Thoracic aorta (tissue), 2 donors: ENCODE results near the gene MLST8. TPM values are rescaled to one million over a fixed set of nuclear protein-coding genes. Genes with fewer than 3 reads are reported as not detected.

Experiments
- ATAC-seq: fragments of 150-250 bp; one replicate; pipeline ENCODE4 v1.8.0; 2017; ENCODE audit warnings: low read depth; ENCODE audit not compliant: insufficient number of reproducible peaks, low FRiP score
- DNase-seq: peaks from one replicate; pipeline ENCODE4 v3.0.0-alpha.2; 2020; ENCODE audit warnings: low spot score
- H3K27ac ChIP-seq, 2 donors: fragments of 200-600 bp; sonication (generic); 1 replicate in 1 of 2; 2 replicates in 1 of 2; pipeline ENCODE4 v1.5.1; 2016; ENCODE audit warnings: mild to moderate bottlenecking in 2 of 2, moderate library complexity in 2 of 2
- H3K27me3 ChIP-seq: fragments of 200-600 bp; sonication (generic); replicated peaks from 2 replicates; pipeline ENCODE4 v1.6.0; 2016; ENCODE audit warnings: mild to moderate bottlenecking; ENCODE audit not compliant: insufficient read depth
- H3K36me3 ChIP-seq: fragments of 200-600 bp; sonication (generic); one replicate; pipeline ENCODE4 v1.5.1; 2016
- H3K4me1 ChIP-seq, 2 donors: fragments of 200-600 bp; sonication (generic); 1 replicate in 1 of 2; 2 replicates in 1 of 2; pipeline versions ENCODE4 v1.5.1 to v1.6.0; 2016; ENCODE audit warnings: low read depth in 2 of 2, mild to moderate bottlenecking in 1 of 2; ENCODE audit not compliant: control insufficient read depth in 1 of 2
- H3K4me3 ChIP-seq: fragments of 200-600 bp; sonication (generic); 2 replicates; pipeline ENCODE4 v1.5.1; 2016; ENCODE audit warnings: mild to moderate bottlenecking
- H3K9me3 ChIP-seq: fragments of 200-600 bp; sonication (generic); 2 replicates; pipeline ENCODE4 v1.5.1; 2016
- CTCF ChIP-seq: fragments of 200-600 bp; sonication (generic); IDR thresholded peaks from one replicate; pipeline ENCODE4 v1.5.1; 2019; ENCODE audit warnings: antibody characterized with exemption
- total RNA-seq, 2 donors: library from RNA; depleted of rRNA; stranded (reverse); fragments of >200 nt; gene quantifications; one replicate each; pipeline versions ENCODE4 v1.1.0 to v1.2.3, GENCODE V29; 2016

MLST8 gene
- total RNA-seq, 2 donors from 2014 or later = 13.7 to 47.7 TPM

- no peak for ATAC-seq
- no peaks in the 10 kb centered on the region for H3K27me3 ChIP-seq
- no peaks in the 10 kb centered on the region for H3K36me3 ChIP-seq
- DNase-seq = no peak
- TF ChIP-seq CTCF = no peak
- peak overlapping the region in 1 of 2 donors; percentile 56 for H3K27ac ChIP-seq
- no peak overlapping the region for H3K4me3 ChIP-seq
- no peaks in the 10 kb centered on the region for H3K9me3 ChIP-seq
- H3K4me1 ChIP-seq = peaks cover 28 to 64% of the 10 kb centered on the region in 2 donors
These were observed 47.0 kb upstream of the MLST8 start for GRCh38 chr16:2158262-2158638.

DNA sequence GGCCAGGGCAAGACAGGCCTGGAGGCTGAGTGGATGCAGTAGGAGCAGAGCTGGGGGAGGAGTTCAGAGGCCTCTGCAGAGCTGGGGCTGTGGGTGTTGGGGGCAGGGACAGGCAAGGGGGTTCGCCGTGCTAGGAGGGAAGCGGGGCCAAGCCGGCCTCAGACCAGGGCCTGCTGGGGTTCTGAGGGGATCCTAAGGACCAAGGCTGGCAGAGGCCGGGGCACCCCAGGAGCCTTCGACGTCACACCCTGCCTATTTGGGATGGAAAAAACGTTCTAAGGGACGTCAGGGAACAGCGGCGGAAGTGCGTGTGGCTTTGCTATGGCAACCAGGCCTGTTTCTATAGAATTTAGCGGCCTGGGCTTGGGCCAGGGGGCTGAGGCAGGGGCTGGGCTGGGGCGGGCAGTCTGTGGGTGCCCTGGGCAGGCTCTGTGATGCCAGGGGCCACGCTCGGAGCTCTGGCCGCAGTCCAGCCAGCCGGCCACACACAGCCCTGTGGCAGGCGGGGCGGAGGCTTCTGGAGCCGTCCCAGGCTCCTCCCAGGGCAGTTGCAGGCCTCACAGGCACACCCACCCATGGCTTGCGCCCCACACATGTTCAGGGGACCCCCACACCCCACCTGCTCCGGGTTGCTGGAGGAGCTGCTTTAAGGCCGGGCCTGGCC, 45.9 kb upstream of the MLST8 start:
- no peak for ATAC-seq
- Histone ChIP-seq H3K27me3 (no peaks in the 10 kb centered on the region), H3K27ac (peak overlapping the region; percentile 23 to 56), H3K36me3 (no peaks in the 10 kb centered on the region), H3K9me3 (no peaks in the 10 kb centered on the region), H3K4me1 (peaks cover 17 to 54% of the 10 kb centered on the region in 2 donors), H3K4me3 (peak overlapping the region; percentile 60)
- TF ChIP-seq CTCF = no peak
- no peak for DNase-seq

DNA sequence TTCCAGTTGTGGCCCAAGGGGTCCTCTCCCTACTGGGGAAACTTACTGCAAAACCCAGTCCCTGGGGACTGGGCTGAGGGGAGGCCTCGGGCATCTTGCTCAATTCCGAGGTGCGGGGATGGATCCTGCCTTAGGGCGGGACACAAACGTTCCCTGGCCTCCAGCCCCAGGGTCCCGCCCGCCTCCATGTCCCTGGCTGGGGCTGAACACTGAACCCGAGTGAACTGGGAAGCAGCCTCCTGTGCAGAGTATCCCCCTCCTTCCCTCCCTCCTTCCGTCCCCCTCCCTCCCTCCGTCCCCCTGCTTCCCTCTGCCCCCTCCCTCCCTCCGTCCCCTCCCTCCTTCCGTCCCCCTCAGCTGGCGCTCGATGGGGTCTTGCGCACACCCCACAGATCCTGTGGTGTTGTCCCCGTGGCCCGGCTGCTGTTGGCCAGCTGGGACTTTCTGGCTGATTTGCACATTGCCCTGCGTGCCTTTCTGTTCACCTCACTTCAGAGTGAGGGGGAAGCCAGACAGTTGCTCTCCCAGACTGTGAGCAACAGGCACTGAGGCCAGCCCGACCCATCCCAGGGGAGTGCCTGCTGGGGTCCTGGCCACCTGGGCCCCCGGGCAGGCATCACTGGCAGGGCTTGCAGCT, 44.2 kb upstream of the MLST8 start:
- TF ChIP-seq CTCF = no peak
- ATAC-seq (no peak), DNase-seq (no peak)
- Histone ChIP-seq H3K4me3 (no peak overlapping the region), H3K36me3 (no peaks in the 10 kb centered on the region), H3K4me1 (peaks cover 16 to 48% of the 10 kb centered on the region in 2 donors), H3K27ac (peak overlapping the region in 1 of 2 donors; percentile 44), H3K9me3 (no peaks in the 10 kb centered on the region), H3K27me3 (no peaks in the 10 kb centered on the region)

DNA sequence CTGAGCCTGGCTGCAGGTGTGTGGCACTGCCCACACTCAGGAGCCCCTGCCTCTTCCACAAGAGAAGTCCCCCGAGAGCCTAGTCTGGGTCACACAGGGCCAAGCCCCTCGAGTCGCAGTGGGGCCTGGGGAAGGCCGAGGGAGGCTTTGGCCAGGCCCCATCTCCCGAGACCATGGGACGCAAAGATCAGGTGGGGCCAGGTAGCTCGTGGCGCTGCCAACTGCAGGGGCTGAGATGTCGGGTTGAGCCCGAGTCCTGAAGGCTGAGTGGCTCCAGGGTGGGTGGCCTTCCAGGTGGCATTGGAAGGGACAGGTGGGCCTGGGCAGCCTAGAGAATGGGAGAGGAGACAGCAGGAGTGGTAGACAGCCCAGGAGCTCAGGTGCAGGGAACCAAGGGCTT, 43.3 kb upstream of the MLST8 start:
- TF ChIP-seq CTCF = no peak
- no peak for DNase-seq
- no peak overlapping the region for H3K4me3 ChIP-seq
- peak overlapping the region in 1 of 2 donors; percentile 12 for H3K27ac ChIP-seq
- no peaks in the 10 kb centered on the region for H3K27me3 ChIP-seq
- no peaks in the 10 kb centered on the region for H3K36me3 ChIP-seq
- ATAC-seq = no peak
- H3K4me1 ChIP-seq = peaks cover 10 to 44% of the 10 kb centered on the region in 2 donors
- H3K9me3 ChIP-seq = no peaks in the 10 kb centered on the region

DNA sequence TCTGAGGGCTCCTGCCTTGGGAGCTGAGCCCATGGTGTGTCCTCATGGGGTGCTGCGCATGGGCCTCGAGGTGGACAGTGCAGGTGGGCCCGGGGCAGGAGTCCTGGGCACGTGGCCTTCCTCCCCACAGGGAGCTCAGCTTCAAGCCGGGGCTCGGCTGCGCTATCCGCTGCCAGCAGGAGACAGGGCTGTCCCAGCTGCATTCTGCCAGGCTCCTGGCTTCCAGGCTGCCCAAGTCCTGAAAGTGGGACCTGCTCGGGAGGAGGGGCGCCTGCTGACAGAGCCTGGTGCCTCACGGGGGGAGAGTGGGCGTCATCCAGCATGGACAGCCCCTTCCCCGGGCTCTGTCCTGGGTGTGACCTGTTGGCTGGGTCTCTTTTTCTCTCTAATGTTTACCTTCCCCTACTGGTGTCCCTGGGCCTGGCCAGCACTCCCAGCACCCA, 42.6 kb upstream of the MLST8 start:
- Histone ChIP-seq H3K4me3 (no peak overlapping the region), H3K36me3 (peaks cover 4% of the 10 kb centered on the region), H3K27ac (no peak overlapping the region), H3K4me1 (peaks cover 7 to 37% of the 10 kb centered on the region in 2 donors), H3K9me3 (no peaks in the 10 kb centered on the region), H3K27me3 (no peaks in the 10 kb centered on the region)
- no peak for ATAC-seq
- no peak for TF ChIP-seq CTCF
- DNase-seq = no peak
